Measurements from ENCODE around the gene TFR2. TPM values are rescaled to one million over a fixed set of nuclear protein-coding genes. Genes with fewer than 3 reads are reported as not detected.

TFR2 gene
- total and polyA plus RNA-seq, 2 of the 13 experiments (the other 11 are each of a cell fraction or from before 2014, with no cell fraction given): 36.9 to 64.2 TPM

DNA sequence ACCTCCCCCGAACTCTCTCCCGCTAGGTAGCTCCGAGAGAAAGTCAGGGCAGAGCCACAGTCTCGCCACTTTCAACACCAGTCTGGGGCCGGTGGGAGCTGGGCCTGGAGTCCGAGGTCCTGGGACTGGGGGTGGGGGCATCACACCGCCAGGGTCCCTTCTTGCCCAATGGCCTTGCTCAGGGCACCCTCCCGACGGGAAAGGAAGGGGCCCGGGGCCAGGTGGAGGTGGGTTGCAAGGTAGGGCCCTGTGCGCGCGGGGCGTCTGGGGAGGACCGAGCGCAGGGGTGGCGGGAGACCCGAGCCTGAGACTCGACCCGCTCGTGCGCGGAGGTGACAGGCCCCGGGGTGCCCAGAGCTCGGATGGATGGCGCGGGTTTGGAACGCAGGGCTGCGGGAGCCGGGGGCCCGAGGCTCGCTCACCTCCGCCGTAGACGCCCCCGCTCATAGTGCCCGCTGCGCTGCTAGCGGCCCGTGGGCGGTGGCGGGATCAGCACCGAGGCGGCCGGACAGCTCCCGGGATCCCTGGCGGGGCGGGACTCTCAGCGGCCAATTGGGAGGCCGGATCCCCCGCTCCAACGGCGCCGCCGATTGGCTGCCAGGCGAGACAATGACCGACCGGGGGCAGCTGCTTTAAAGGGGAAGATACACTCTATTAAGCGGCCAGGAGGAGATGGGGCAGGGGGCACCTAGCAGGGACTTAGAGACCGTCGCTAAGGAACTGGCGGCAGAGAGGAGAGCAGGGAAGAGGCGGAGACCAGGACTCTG lies 14.7 kb upstream of the TFR2 start, which contains the start of gene ACTL6B (continued):
- TF ChIP-seq, protein P1, sequence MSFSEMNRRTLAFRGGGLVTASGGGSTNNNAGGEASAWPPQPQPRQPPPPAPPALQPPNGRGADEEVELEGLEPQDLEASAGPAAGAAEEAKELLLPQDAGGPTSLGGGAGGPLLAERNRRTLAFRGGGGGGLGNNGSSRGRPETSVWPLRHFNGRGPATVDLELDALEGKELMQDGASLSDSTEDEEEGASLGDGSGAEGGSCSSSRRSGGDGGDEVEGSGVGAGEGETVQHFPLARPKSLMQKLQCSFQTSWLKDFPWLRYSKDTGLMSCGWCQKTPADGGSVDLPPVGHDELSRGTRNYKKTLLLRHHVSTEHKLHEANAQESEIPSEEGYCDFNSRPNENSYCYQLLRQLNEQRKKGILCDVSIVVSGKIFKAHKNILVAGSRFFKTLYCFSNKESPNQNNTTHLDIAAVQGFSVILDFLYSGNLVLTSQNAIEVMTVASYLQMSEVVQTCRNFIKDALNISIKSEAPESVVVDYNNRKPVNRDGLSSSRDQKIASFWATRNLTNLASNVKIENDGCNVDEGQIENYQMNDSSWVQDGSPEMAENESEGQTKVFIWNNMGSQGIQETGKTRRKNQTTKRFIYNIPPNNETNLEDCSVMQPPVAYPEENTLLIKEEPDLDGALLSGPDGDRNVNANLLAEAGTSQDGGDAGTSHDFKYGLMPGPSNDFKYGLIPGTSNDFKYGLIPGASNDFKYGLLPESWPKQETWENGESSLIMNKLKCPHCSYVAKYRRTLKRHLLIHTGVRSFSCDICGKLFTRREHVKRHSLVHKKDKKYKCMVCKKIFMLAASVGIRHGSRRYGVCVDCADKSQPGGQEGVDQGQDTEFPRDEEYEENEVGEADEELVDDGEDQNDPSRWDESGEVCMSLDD (CRISPR knock-in tag; IDR thresholded peaks at IDR 0.05; ENCODE audit: borderline replicate concordance): no peak
- TF ChIP-seq, protein P2, sequence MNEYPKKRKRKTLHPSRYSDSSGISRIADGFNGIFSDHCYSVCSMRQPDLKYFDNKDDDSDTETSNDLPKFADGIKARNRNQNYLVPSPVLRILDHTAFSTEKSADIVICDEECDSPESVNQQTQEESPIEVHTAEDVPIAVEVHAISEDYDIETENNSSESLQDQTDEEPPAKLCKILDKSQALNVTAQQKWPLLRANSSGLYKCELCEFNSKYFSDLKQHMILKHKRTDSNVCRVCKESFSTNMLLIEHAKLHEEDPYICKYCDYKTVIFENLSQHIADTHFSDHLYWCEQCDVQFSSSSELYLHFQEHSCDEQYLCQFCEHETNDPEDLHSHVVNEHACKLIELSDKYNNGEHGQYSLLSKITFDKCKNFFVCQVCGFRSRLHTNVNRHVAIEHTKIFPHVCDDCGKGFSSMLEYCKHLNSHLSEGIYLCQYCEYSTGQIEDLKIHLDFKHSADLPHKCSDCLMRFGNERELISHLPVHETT (CRISPR knock-in tag; conservative IDR thresholded peaks at IDR 0.05): 0 out of 2 replicates have a peak, but pooled peaks have one; percentile 45
- no peak for TF ChIP-seq NBN (conservative IDR thresholded peaks at IDR 0.05)
- TF ChIP-seq, protein P3, sequence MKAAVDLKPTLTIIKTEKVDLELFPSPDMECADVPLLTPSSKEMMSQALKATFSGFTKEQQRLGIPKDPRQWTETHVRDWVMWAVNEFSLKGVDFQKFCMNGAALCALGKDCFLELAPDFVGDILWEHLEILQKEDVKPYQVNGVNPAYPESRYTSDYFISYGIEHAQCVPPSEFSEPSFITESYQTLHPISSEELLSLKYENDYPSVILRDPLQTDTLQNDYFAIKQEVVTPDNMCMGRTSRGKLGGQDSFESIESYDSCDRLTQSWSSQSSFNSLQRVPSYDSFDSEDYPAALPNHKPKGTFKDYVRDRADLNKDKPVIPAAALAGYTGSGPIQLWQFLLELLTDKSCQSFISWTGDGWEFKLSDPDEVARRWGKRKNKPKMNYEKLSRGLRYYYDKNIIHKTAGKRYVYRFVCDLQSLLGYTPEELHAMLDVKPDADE (CRISPR knock-in tag; IDR thresholded peaks at IDR 0.05): 0 out of 2 replicates have a peak, but pooled peaks have one; percentile 9
- peak; percentile 70 for TF ChIP-seq HDAC1 (CRISPR knock-in tag; IDR thresholded peaks at IDR 0.05)
- TF ChIP-seq IRF2 (CRISPR knock-in tag; IDR thresholded peaks at IDR 0.05): 0 out of 2 replicates have a peak, but pooled peaks have one; percentile 51
- TF ChIP-seq SATB2 (CRISPR knock-in tag; IDR thresholded peaks at IDR 0.05): no peak
- peak; percentile 44; the same call in 1 of the 2 replicates for TF ChIP-seq ZNF44 (CRISPR knock-in tag; IDR thresholded peaks at IDR 0.05)
- no peak for TF ChIP-seq PCBP1 (IDR thresholded peaks at IDR 0.05; ENCODE audit: borderline replicate concordance, low read depth, low read length)
- 0 out of 2 replicates have a peak, but pooled peaks have one; percentile 20 for TF ChIP-seq NR2C2 (CRISPR knock-in tag; IDR thresholded peaks at IDR 0.05; ENCODE audit: borderline replicate concordance)
- no peak for TF ChIP-seq STAG1 (CRISPR knock-in tag; IDR thresholded peaks at IDR 0.05)
- TF ChIP-seq, protein P4, sequence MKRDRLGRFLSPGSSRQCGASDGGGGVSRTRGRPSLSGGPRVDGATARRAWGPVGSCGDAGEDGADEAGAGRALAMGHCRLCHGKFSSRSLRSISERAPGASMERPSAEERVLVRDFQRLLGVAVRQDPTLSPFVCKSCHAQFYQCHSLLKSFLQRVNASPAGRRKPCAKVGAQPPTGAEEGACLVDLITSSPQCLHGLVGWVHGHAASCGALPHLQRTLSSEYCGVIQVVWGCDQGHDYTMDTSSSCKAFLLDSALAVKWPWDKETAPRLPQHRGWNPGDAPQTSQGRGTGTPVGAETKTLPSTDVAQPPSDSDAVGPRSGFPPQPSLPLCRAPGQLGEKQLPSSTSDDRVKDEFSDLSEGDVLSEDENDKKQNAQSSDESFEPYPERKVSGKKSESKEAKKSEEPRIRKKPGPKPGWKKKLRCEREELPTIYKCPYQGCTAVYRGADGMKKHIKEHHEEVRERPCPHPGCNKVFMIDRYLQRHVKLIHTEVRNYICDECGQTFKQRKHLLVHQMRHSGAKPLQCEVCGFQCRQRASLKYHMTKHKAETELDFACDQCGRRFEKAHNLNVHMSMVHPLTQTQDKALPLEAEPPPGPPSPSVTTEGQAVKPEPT (CRISPR knock-in tag; IDR thresholded peaks at IDR 0.05; ENCODE audit: low read depth): no peak
- TF ChIP-seq, protein P5, sequence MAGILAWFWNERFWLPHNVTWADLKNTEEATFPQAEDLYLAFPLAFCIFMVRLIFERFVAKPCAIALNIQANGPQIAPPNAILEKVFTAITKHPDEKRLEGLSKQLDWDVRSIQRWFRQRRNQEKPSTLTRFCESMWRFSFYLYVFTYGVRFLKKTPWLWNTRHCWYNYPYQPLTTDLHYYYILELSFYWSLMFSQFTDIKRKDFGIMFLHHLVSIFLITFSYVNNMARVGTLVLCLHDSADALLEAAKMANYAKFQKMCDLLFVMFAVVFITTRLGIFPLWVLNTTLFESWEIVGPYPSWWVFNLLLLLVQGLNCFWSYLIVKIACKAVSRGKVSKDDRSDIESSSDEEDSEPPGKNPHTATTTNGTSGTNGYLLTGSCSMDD (CRISPR knock-in tag; IDR thresholded peaks at IDR 0.05): no peak
- TF ChIP-seq, protein P6, sequence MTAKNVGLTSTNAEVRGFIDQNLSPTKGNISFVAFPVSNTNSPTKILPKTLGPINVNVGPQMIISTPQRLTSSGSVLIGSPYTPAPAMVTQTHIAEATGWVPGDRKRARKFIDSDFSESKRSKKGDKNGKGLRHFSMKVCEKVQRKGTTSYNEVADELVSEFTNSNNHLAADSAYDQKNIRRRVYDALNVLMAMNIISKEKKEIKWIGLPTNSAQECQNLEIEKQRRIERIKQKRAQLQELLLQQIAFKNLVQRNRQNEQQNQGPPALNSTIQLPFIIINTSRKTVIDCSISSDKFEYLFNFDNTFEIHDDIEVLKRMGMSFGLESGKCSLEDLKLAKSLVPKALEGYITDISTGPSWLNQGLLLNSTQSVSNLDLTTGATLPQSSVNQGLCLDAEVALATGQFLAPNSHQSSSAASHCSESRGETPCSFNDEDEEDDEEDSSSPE (CRISPR knock-in tag; IDR thresholded peaks at IDR 0.05): peak; percentile 69
- no peak for TF ChIP-seq KAT2B (IDR thresholded peaks at IDR 0.05; ENCODE audit: borderline replicate concordance, low read depth, low read length)
- TF ChIP-seq SMARCE1 (IDR thresholded peaks at IDR 0.05; ENCODE audit: borderline replicate concordance): no peak
- TF ChIP-seq JARID2 (CRISPR knock-in tag; IDR thresholded peaks at IDR 0.05; ENCODE audit: insufficient replicate concordance): no peak
- TF ChIP-seq ZNF788 (CRISPR knock-in tag; IDR thresholded peaks at IDR 0.05; ENCODE audit: borderline replicate concordance): 0 out of 2 replicates have a peak, but pooled peaks have one; percentile 50
- TF ChIP-seq KDM3A (CRISPR knock-in tag; IDR thresholded peaks at IDR 0.05; ENCODE audit: low read depth): no peak; the same call in 1 of the 2 replicates
